Esophagus squamous epithelium (tissue), 4 donors: Measurements from ENCODE around the gene DICER1.

Experiments
- CTCF ChIP-seq, 6 experiments: fragments of 450-650 bp in 4 of 6; fragments of 200-600 bp in 2 of 6; sonication (generic) in 2 of 6; IDR thresholded peaks; one replicate each; pipeline ENCODE4 v1.5.1; 2016 to 2019; ENCODE audit warnings: antibody characterized with exemption in 6 of 6, mild to moderate bottlenecking in 4 of 6, moderate library complexity in 4 of 6
- POLR2A ChIP-seq, 4 donors: fragments of 450-650 bp; IDR thresholded peaks; one replicate each; pipeline ENCODE4 v1.6.1; 2017; ENCODE audit warnings: antibody characterized with exemption in 4 of 4, mild to moderate bottlenecking in 4 of 4, moderate library complexity in 3 of 4

DNA sequence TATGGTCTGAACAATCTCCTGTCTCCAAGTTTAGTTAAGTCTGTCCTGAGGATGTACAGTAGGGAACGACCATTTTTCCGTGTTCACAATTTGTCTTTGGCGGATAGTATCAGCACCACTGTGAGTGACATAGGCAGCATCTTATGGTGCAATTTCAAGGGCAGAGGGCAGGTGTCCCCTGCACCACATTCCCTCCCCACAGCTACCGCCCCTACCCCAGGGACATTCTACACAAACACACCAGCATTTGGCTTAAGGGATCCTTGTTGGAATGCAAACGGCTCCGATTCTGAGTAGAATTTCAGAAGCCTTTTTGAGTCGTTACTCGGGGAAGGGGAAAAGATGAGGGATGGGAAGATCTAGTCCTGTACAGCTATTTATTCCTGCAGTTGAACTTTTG lies 25.1 kb upstream of the DICER1 start:
- TF ChIP-seq CTCF (IDR thresholded peaks at IDR 0.05) (no peak), POLR2A (IDR thresholded peaks at IDR 0.05) (no peak)
